HCT116 (cell line): Measurements from ENCODE around the gene GSTM1. TPM values are rescaled to one million over a fixed set of nuclear protein-coding genes. Genes with fewer than 3 reads are reported as not detected.

ENCODE experiments used
- ATAC-seq: fragments of 200-7000 bp; cut with Tn5 transposase; 2 replicates; pipeline ENCODE4 v1.9.1; 2020; ENCODE audit warnings: mild to moderate bottlenecking, moderate library complexity
- BruUV-seq: library from RNA; stranded (reverse); fragments of 400-500 nt; replicated peaks from 2 replicates; lab custom pipeline; 2021; lab: Mats Ljungman, UMichigan
- CTCF ChIA-PET: fragments of 300-600 bp; sonication (Branson Sonifier 250); formaldehyde crosslinking; loops from one replicate; lab custom pipeline; 2021; ENCODE audit warnings: antibody characterized with exemption; lab: Charles Lee
- POLR2A ChIA-PET: fragments of 300-600, 350-600 bp; sonication (Branson Sonifier 250); formaldehyde crosslinking; loops from one replicate; lab custom pipeline; 2021; ENCODE audit warnings: antibody characterized with exemption; lab: Charles Lee
- RAD21 ChIA-PET, 2 experiments: fragments of 300-600 bp; sonication (Branson Sonifier 250); formaldehyde crosslinking; loops; one replicate each; lab custom pipeline; 2023; ENCODE audit warnings: low total read pairs in 2 of 2; ENCODE audit not compliant: uncharacterized antibody in 2 of 2, unreplicated experiment in 2 of 2, low non-redundant PET in 1 of 2; lab: Charles Lee
- DNase-seq: peaks from one replicate; pipeline ENCODE4 v3.0.0-alpha.2; 2010; ENCODE audit warnings: low read depth, low spot score
- H2AFZ ChIP-seq: fragments of 200-600 bp; shearing (Covaris generic), sonication (generic); 2 replicates; pipeline ENCODE4 v1.6.1; 2017; ENCODE audit warnings: low read depth, mixed run types, mixed read lengths, antibody characterized with exemption, low read length; ENCODE audit not compliant: poor library complexity, severe bottlenecking
- H3K27ac ChIP-seq: 2 replicates; pipeline ENCODE4 v1.5.1; 2012; ENCODE audit warnings: low read depth, low read length
- H3K27me3 ChIP-seq: fragments of 200-600 bp; sonication (generic); 2 replicates; pipeline ENCODE4 v1.6.1; 2016; ENCODE audit warnings: mixed run types, low read length, mixed read lengths; ENCODE audit not compliant: insufficient read depth
- H3K36me3 ChIP-seq, 2 experiments: fragments of 200-500 bp in 1 of 2; fragments of 200-600 bp in 1 of 2; sonication (Bioruptor generic) in 1 of 2; sonication (generic) in 1 of 2; 2 replicates each; pipeline versions ENCODE4 v1.5.1 to v1.6.1; 2014 to 2016; ENCODE audit warnings: low read length in 2 of 2, inconsistent platforms in 1 of 2, mixed read lengths in 1 of 2, mixed run types in 1 of 2; ENCODE audit not compliant: insufficient read depth in 2 of 2, control insufficient read depth in 1 of 2
- H3K4me1 ChIP-seq, 2 experiments: fragments of 200-600 bp in 1 of 2; sonication (generic) in 1 of 2; 2 replicates each; pipeline versions ENCODE4 v1.5.1 to v1.6.1; 2012 to 2017; ENCODE audit warnings: low read length in 2 of 2, inconsistent platforms in 1 of 2, mild to moderate bottlenecking in 1 of 2, mixed read lengths in 1 of 2, mixed run types in 1 of 2, moderate library complexity in 1 of 2; ENCODE audit not compliant: insufficient read depth in 2 of 2, control insufficient read depth in 1 of 2
- H3K4me2 ChIP-seq: fragments of 200-600 bp; sonication (generic); 2 replicates; pipeline ENCODE4 v1.6.1; 2017; ENCODE audit warnings: mixed run types, low read length, mixed read lengths
- H3K4me3 ChIP-seq, 2 experiments: fragments of 200-600 bp in 1 of 2; sonication (generic) in 1 of 2; replicated peaks in 1 of 2; 2 replicates each; pipeline ENCODE4 v1.5.1; 2011 to 2016; ENCODE audit warnings: low read length in 2 of 2, control low read depth in 1 of 2, low read depth in 1 of 2, mild to moderate bottlenecking in 1 of 2, mixed read lengths in 1 of 2, mixed run types in 1 of 2
- H3K79me2 ChIP-seq: fragments of 200-600 bp; sonication (generic); 2 replicates; pipeline ENCODE4 v1.6.1; 2017; ENCODE audit warnings: mild to moderate bottlenecking, mixed run types, low read length, moderate library complexity, mixed read lengths; ENCODE audit not compliant: insufficient read depth
- H3K9ac ChIP-seq: fragments of 200-600 bp; sonication (generic); 2 replicates; pipeline ENCODE4 v1.6.1; 2016; ENCODE audit warnings: low read length, mixed read lengths
- H3K9me2 ChIP-seq: fragments of 200-600 bp; sonication (generic), shearing (Covaris generic); 2 replicates; pipeline ENCODE4 v1.6.1; 2017; ENCODE audit warnings: mixed run types, mild to moderate bottlenecking, moderate library complexity; ENCODE audit not compliant: insufficient read depth
- H3K9me3 ChIP-seq, 2 experiments: fragments of 200-500 bp in 1 of 2; fragments of 200-600 bp in 1 of 2; sonication (Bioruptor generic) in 1 of 2; sonication (generic) in 1 of 2; 2 replicates each; pipeline ENCODE4 v1.6.1; 2014 to 2017; ENCODE audit warnings: low read length in 2 of 2, mixed read lengths in 2 of 2, inconsistent platforms in 1 of 2, low read depth in 1 of 2, mild to moderate bottlenecking in 1 of 2, mixed run types in 1 of 2, moderate library complexity in 1 of 2; ENCODE audit not compliant: control insufficient read depth in 1 of 2, insufficient read depth in 1 of 2
- H4K20me1 ChIP-seq: fragments of 200-600 bp; sonication (generic), shearing (Covaris generic); 2 replicates; pipeline ENCODE4 v1.6.1; 2017; ENCODE audit warnings: mixed run types, mild to moderate bottlenecking, moderate library complexity; ENCODE audit not compliant: insufficient read depth
- CBX3 ChIP-seq: IDR thresholded peaks from 2 replicates; pipeline ENCODE4 v1.6.1; 2012; ENCODE audit warnings: low read depth
- EGR1 ChIP-seq: IDR thresholded peaks from 2 replicates; pipeline ENCODE4 v1.6.1; 2012; ENCODE audit warnings: low read depth
- ELF1 ChIP-seq: IDR thresholded peaks from 2 replicates; pipeline ENCODE4 v1.6.1; 2012; ENCODE audit warnings: low read depth, borderline replicate concordance
- EZH2phosphoT487 ChIP-seq: fragments of 200-600 bp; IDR thresholded peaks from 2 replicates; pipeline ENCODE4 v1.6.1; 2018; ENCODE audit warnings: antibody characterized with exemption, borderline replicate concordance
- FOSL1 ChIP-seq: IDR thresholded peaks from 2 replicates; pipeline ENCODE4 v1.6.1; 2012; ENCODE audit warnings: low read depth
- YY1 ChIP-seq: IDR thresholded peaks from 2 replicates; pipeline ENCODE4 v1.6.1; 2011; ENCODE audit warnings: low read length, low read depth, moderate library complexity, mild to moderate bottlenecking; ENCODE audit not compliant: insufficient replicate concordance; ENCODE audit errors: extremely low read depth
- ZFX ChIP-seq: fragments of 450-650 bp; IDR thresholded peaks from 2 replicates; pipeline ENCODE4 v1.6.1; 2017
- intact Hi-C: fragments of 100-400 bp; cut with micrococcal nuclease; formaldehyde crosslinking; loops from 2 replicates; pipeline ENCODE4 v1.10.0; 2022
- total RNA-seq: library from RNA; stranded (reverse); gene quantifications from one replicate; pipeline ENCODE4 v1.2.1, GENCODE V29; 2021; ENCODE audit not compliant: unreplicated experiment
- TF ChIP-seq, protein P1 (sequence below): IDR thresholded peaks from 2 replicates; pipeline ENCODE4 v1.6.1; 2012
- TF ChIP-seq, protein P2 (sequence below): IDR thresholded peaks from 2 replicates; pipeline ENCODE4 v1.6.1; 2012; ENCODE audit warnings: low read depth

The GSTM1 gene
- total RNA-seq, 1 experiment from 2014 or later = not detected

DNA sequence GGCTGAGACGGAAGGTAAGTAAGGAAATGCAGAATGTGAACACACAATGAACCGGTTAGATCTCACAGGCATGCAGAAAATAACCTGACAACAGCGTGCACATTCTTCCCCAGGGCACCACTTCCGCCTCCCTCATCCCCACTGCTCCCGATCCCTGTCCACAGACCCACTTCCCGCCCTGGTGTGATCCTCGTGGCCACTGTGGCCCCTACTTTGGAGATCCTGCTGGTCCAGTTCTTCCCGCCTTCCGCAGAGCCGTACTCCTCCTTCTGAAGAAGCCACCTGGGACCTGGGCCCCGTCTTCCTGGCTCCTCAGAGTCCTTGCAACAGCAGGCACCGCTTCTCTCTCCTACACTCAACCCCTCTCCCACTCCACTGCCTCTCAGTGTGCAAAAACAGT lies 33.1 kb upstream of the GSTM1 start:
- Histone ChIP-seq H3K4me3 (no peak overlapping the region), H3K27me3 (peaks cover 10% of the 10 kb centered on the region; the same call in 1 of the 2 replicates), H3K9me2 (no peaks in the 10 kb centered on the region), H3K36me3 (no peaks in the 10 kb centered on the region; a peak in 1 of 4 replicates), H3K9ac (no peak overlapping the region), H3K4me1 (peaks cover 0 to 24% of the 10 kb centered on the region in 2 experiments; a peak in 3 of 4 replicates), H3K9me3 (no peaks in the 10 kb centered on the region), H4K20me1 (no peaks in the 10 kb centered on the region), H3K79me2 (no peaks in the 10 kb centered on the region), H3K4me2 (no peak overlapping the region; the same call in 1 of the 2 replicates), H3K27ac (no peak overlapping the region), H2AFZ (no peak overlapping the region)
- BruUV-seq = no TSS peak
- ChIA-PET RAD21 (no interaction called here), POLR2A (no interaction called here), CTCF (no interaction called here)
- DNase-seq = no peak
- no peak for ATAC-seq
- TF ChIP-seq ZFX (no peak), EGR1 (no peak), YY1 (no peak), ELF1 (no peak), EZH2phosphoT487 (no peak), FOSL1 (no peak), CBX3 (no peak)
- TF ChIP-seq, protein P1, sequence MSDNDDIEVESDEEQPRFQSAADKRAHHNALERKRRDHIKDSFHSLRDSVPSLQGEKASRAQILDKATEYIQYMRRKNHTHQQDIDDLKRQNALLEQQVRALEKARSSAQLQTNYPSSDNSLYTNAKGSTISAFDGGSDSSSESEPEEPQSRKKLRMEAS = no peak
- TF ChIP-seq, protein P2, sequence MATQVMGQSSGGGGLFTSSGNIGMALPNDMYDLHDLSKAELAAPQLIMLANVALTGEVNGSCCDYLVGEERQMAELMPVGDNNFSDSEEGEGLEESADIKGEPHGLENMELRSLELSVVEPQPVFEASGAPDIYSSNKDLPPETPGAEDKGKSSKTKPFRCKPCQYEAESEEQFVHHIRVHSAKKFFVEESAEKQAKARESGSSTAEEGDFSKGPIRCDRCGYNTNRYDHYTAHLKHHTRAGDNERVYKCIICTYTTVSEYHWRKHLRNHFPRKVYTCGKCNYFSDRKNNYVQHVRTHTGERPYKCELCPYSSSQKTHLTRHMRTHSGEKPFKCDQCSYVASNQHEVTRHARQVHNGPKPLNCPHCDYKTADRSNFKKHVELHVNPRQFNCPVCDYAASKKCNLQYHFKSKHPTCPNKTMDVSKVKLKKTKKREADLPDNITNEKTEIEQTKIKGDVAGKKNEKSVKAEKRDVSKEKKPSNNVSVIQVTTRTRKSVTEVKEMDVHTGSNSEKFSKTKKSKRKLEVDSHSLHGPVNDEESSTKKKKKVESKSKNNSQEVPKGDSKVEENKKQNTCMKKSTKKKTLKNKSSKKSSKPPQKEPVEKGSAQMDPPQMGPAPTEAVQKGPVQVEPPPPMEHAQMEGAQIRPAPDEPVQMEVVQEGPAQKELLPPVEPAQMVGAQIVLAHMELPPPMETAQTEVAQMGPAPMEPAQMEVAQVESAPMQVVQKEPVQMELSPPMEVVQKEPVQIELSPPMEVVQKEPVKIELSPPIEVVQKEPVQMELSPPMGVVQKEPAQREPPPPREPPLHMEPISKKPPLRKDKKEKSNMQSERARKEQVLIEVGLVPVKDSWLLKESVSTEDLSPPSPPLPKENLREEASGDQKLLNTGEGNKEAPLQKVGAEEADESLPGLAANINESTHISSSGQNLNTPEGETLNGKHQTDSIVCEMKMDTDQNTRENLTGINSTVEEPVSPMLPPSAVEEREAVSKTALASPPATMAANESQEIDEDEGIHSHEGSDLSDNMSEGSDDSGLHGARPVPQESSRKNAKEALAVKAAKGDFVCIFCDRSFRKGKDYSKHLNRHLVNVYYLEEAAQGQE = no peak
- intact Hi-C loops = no loop called here
